Keratinocyte (primary cell): ENCODE data around the gene PLXNA3. TPM values are rescaled to one million over a fixed set of nuclear protein-coding genes. Genes with fewer than 3 reads are reported as not detected.

Experiments used
- DNase-seq: peaks from one replicate; pipeline ENCODE4 v3.0.0-alpha.2; 2011; ENCODE audit warnings: low read depth, missing footprints, low spot score
- FAIRE-seq: peaks from 2 replicates; lab custom pipeline; 2011; peaks lifted over from hg19 to GRCh38; lab: Jason Lieb, UNC
- H2AFZ ChIP-seq: 2 replicates; pipeline ENCODE4 v1.6.0; 2012; ENCODE audit warnings: low read length, control low read depth, inconsistent platforms; ENCODE audit not compliant: control insufficient read depth
- H3K27ac ChIP-seq: 2 replicates; pipeline ENCODE4 v1.5.1; 2011; ENCODE audit warnings: low read length; ENCODE audit not compliant: control insufficient read depth, insufficient read depth
- H3K27me3 ChIP-seq: 3 replicates; pipeline ENCODE4 v1.6.0; 2011; ENCODE audit warnings: low read length; ENCODE audit not compliant: control insufficient read depth, insufficient read depth; ENCODE audit errors: extremely low read depth
- H3K36me3 ChIP-seq, 2 experiments: 2 replicates in 1 of 2; 3 replicates in 1 of 2; pipeline ENCODE4 v1.5.1; 2011; ENCODE audit warnings: low read length in 2 of 2, mild to moderate bottlenecking in 1 of 2; ENCODE audit not compliant: control insufficient read depth in 2 of 2, insufficient read depth in 2 of 2; ENCODE audit errors: extremely low read depth in 1 of 2
- H3K4me1 ChIP-seq: 3 replicates; pipeline ENCODE4 v1.5.1; 2011; ENCODE audit warnings: low read length; ENCODE audit not compliant: control insufficient read depth, insufficient read depth; ENCODE audit errors: extremely low read depth
- H3K4me2 ChIP-seq: 3 replicates; pipeline ENCODE4 v1.6.0; 2011; ENCODE audit warnings: low read depth, low read length; ENCODE audit not compliant: control insufficient read depth, insufficient read depth; ENCODE audit errors: extremely low read depth
- H3K4me3 ChIP-seq, 3 experiments: fragments of 200-600 bp in 1 of 3; sonication (generic) in 1 of 3; 2 replicates in 2 of 3; 3 replicates in 1 of 3; pipeline ENCODE4 v1.5.1; 2011 to 2016; ENCODE audit warnings: low read length in 3 of 3, mild to moderate bottlenecking in 3 of 3, control low read depth in 2 of 3, inconsistent platforms in 1 of 3, low read depth in 1 of 3, mixed read lengths in 1 of 3, mixed run types in 1 of 3, moderate library complexity in 1 of 3; ENCODE audit not compliant: control insufficient read depth in 2 of 3, insufficient read depth in 2 of 3; ENCODE audit errors: extremely low read depth in 1 of 3
- H3K79me2 ChIP-seq: 2 replicates; pipeline ENCODE4 v1.6.0; 2012; ENCODE audit warnings: low read length; ENCODE audit not compliant: control insufficient read depth, insufficient read depth
- H3K9ac ChIP-seq: 3 replicates; pipeline ENCODE4 v1.6.0; 2011; ENCODE audit warnings: low read length; ENCODE audit not compliant: control insufficient read depth, insufficient read depth; ENCODE audit errors: extremely low read depth
- H3K9me1 ChIP-seq: 3 replicates; pipeline ENCODE4 v1.6.0; 2011; ENCODE audit warnings: low read length; ENCODE audit not compliant: control insufficient read depth, insufficient read depth; ENCODE audit errors: extremely low read depth
- H3K9me3 ChIP-seq: 2 replicates; pipeline ENCODE4 v1.5.1; 2012; ENCODE audit warnings: low read depth, low read length; ENCODE audit not compliant: control insufficient read depth
- H4K20me1 ChIP-seq: 3 replicates; pipeline ENCODE4 v1.6.0; 2011; ENCODE audit warnings: low read length; ENCODE audit not compliant: control insufficient read depth, insufficient read depth; ENCODE audit errors: extremely low read depth
- EZH2 ChIP-seq: IDR thresholded peaks from one replicate; pipeline ENCODE4 v1.6.1; 2012; ENCODE audit warnings: inconsistent platforms, mild to moderate bottlenecking, low read length, moderate library complexity
- dilution Hi-C: fragments of 300-500 bp; cut with MboI; formaldehyde crosslinking; loops from one replicate; pipeline ENCODE4 v1.7.0; 2020; ENCODE audit warnings: low sequenced_read_pairs; ENCODE audit not compliant: extremely low pct_ligation_motif_present
- polyA plus RNA-seq, 5 experiments: library from polyadenylated mRNA; depleted of rRNA in 3 of 5; stranded (reverse) in 3 of 5; stranded (forward) in 1 of 5; unstranded in 1 of 5; fragments of >200 nt; gene quantifications; 1 replicate in 1 of 5; 2 replicates in 3 of 5; 3 replicates in 1 of 5; pipeline versions ENCODE4 v1.2.1 to v1.2.3, GENCODE V29; 2011 to 2012; ENCODE audit warnings: missing spikeins in 2 of 5, low read depth in 1 of 5, low replicate concordance in 1 of 5
- TF ChIP-seq, protein P1 (sequence below), 3 experiments: IDR thresholded peaks in 1 of 3; conservative IDR thresholded peaks in 1 of 3; optimal IDR thresholded peaks in 1 of 3; 2 replicates in 2 of 3; 3 replicates in 1 of 3; pipeline versions ENCODE3 to v1.5.1; 2011; ENCODE audit warnings: low read length in 3 of 3, mild to moderate bottlenecking in 3 of 3, moderate library complexity in 2 of 3, control low read depth in 1 of 3, inconsistent platforms in 1 of 3; ENCODE audit not compliant: insufficient read depth in 2 of 3; ENCODE audit errors: extremely low read depth in 1 of 3

The PLXNA3 gene
- polyA plus RNA-seq, 1 donor (not counting 4 experiments of a cell fraction or from before 2014, with no cell fraction given) = 7.6 TPM

DNA sequence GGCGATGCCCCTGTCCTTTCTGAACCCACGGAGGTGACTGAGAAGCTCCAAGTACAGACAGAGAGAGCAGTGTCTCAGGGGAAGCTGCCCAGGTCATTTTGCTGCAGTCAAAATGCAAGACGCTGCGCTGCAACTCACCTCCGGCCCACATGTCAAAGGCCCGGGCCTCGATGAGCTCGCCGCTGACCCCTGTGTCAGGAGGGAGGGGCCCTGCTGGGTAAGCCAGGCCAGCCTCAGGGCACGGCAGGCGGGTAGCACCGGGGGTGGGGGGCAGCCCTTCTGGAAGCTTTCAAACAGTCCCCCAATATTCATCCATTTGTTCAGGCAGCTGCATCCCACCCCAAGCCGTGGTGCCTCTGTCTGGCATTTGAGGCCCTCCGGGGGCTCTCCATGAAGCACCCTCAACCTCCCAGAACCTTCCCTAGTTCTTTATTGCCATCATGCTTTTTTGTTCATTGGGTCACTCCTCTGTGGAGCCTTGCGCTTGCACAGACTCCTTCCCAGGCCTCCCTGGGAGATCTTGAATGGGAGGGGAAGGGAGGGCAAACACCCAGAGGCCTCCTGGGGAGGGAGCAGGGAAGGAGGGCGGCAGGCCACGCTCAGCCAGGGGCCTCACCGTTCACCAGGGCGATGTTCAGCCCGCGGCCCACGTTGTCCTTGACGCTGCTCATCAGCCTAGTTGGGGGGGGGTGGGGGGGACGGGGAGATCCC lies 49.7 kb downstream of the PLXNA3 start:
- H3K79me2 ChIP-seq = no peaks in the 10 kb centered on the region
- no peaks in the 10 kb centered on the region for H3K9me1 ChIP-seq
- no peak overlapping the region for H3K4me2 ChIP-seq
- H2AFZ ChIP-seq = no peak overlapping the region
- dilution Hi-C loops = no loop called here
- no peaks in the 10 kb centered on the region for H3K27me3 ChIP-seq
- peaks cover 3% of the 10 kb centered on the region for H3K9me3 ChIP-seq
- H3K36me3 ChIP-seq = no peaks in the 10 kb centered on the region
- H3K4me3 ChIP-seq = no peak overlapping the region
- no peak overlapping the region for H3K9ac ChIP-seq
- no peak for FAIRE-seq
- H3K27ac ChIP-seq = no peak overlapping the region
- no peaks in the 10 kb centered on the region for H3K4me1 ChIP-seq
- no peak for TF ChIP-seq EZH2
- TF ChIP-seq, protein P1, sequence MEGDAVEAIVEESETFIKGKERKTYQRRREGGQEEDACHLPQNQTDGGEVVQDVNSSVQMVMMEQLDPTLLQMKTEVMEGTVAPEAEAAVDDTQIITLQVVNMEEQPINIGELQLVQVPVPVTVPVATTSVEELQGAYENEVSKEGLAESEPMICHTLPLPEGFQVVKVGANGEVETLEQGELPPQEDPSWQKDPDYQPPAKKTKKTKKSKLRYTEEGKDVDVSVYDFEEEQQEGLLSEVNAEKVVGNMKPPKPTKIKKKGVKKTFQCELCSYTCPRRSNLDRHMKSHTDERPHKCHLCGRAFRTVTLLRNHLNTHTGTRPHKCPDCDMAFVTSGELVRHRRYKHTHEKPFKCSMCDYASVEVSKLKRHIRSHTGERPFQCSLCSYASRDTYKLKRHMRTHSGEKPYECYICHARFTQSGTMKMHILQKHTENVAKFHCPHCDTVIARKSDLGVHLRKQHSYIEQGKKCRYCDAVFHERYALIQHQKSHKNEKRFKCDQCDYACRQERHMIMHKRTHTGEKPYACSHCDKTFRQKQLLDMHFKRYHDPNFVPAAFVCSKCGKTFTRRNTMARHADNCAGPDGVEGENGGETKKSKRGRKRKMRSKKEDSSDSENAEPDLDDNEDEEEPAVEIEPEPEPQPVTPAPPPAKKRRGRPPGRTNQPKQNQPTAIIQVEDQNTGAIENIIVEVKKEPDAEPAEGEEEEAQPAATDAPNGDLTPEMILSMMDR (optimal IDR thresholded peaks at IDR 0.05 in 1 of 3, IDR thresholded peaks at IDR 0.05 in 1 of 3, conservative IDR thresholded peaks at IDR 0.05 in 1 of 3; ENCODE audit: extremely low read depth in 1 of 3, insufficient read depth in 2 of 3, low read length in 3 of 3) = no peak
- no peaks in the 10 kb centered on the region for H4K20me1 ChIP-seq
- DNase-seq = no peak

GRCh38 chrX:154508384-154508745 lies 50.3 kb downstream of the PLXNA3 start:
- no peak for DNase-seq
- H3K27ac ChIP-seq = no peak overlapping the region
- no peak overlapping the region for H3K9ac ChIP-seq
- H3K4me1 ChIP-seq = no peaks in the 10 kb centered on the region
- dilution Hi-C loops = no loop called here
- no peaks in the 10 kb centered on the region for H4K20me1 ChIP-seq
- no peak overlapping the region for H3K4me3 ChIP-seq
- H3K9me1 ChIP-seq = no peaks in the 10 kb centered on the region
- no peak for TF ChIP-seq EZH2
- TF ChIP-seq, protein P1 (optimal IDR thresholded peaks at IDR 0.05 in 1 of 3, IDR thresholded peaks at IDR 0.05 in 1 of 3, conservative IDR thresholded peaks at IDR 0.05 in 1 of 3; ENCODE audit: extremely low read depth in 1 of 3, insufficient read depth in 2 of 3, low read length in 3 of 3) = no peak
- no peak for FAIRE-seq
- no peak overlapping the region for H2AFZ ChIP-seq
- H3K27me3 ChIP-seq = no peaks in the 10 kb centered on the region
- no peaks in the 10 kb centered on the region for H3K79me2 ChIP-seq
- H3K9me3 ChIP-seq = peaks cover 3% of the 10 kb centered on the region
- H3K36me3 ChIP-seq = no peaks in the 10 kb centered on the region
- H3K4me2 ChIP-seq = no peak overlapping the region
